Neutrophil (primary cell): ENCODE data around the gene NXPH2.

Source experiments
- H3K27ac ChIP-seq: fragments of 200-600 bp; sonication (generic); 2 replicates; pipeline ENCODE4 v1.5.1; 2016; ENCODE audit warnings: mild to moderate bottlenecking, moderate library complexity
- H3K27me3 ChIP-seq: fragments of 200-600 bp; sonication (generic); 2 replicates; pipeline ENCODE4 v1.6.0; 2016; ENCODE audit warnings: mild to moderate bottlenecking
- H3K36me3 ChIP-seq: fragments of 200-600 bp; sonication (generic); 2 replicates; pipeline ENCODE4 v1.5.1; 2017
- H3K4me1 ChIP-seq, 2 experiments: fragments of 200-600 bp in 1 of 2; sonication (generic) in 1 of 2; 1 replicate in 1 of 2; 2 replicates in 1 of 2; pipeline versions ENCODE4 v1.5.1 to v1.6.1; 2013 to 2016; ENCODE audit warnings: low read depth in 1 of 2, low read length in 1 of 2, mild to moderate bottlenecking in 1 of 2, moderate library complexity in 1 of 2; ENCODE audit not compliant: control insufficient read depth in 1 of 2, insufficient read depth in 1 of 2
- H3K4me3 ChIP-seq, 2 experiments: fragments of 200-600 bp in 1 of 2; sonication (generic) in 1 of 2; 1 replicate in 1 of 2; 2 replicates in 1 of 2; pipeline ENCODE4 v1.5.1; 2013 to 2016; ENCODE audit warnings: low read depth in 1 of 2, low read length in 1 of 2, mild to moderate bottlenecking in 1 of 2, moderate library complexity in 1 of 2
- H3K9me3 ChIP-seq: fragments of 200-600 bp; sonication (generic); 2 replicates; pipeline ENCODE4 v1.5.1; 2016
- CTCF ChIP-seq: fragments of 200-600 bp; sonication (generic); IDR thresholded peaks from 2 replicates; pipeline ENCODE4 v1.5.1; 2016; ENCODE audit warnings: antibody characterized with exemption

NXPH2 gene

GRCh38 chr2:138708682-138709241, 71.4 kb downstream of the NXPH2 start:
- TF ChIP-seq CTCF, result no peak
- Histone ChIP-seq H3K4me3 (no peak overlapping the region), H3K27ac (no peak overlapping the region), H3K36me3 (no peaks in the 10 kb centered on the region), H3K4me1 (no peaks in the 10 kb centered on the region), H3K9me3 (no peaks in the 10 kb centered on the region), H3K27me3 (no peaks in the 10 kb centered on the region)

- Histone ChIP-seq H3K27me3 (no peaks in the 10 kb centered on the region), H3K4me1 (no peaks in the 10 kb centered on the region), H3K27ac (no peak overlapping the region), H3K36me3 (no peaks in the 10 kb centered on the region), H3K4me3 (no peak overlapping the region), H3K9me3 (no peaks in the 10 kb centered on the region)
- TF ChIP-seq CTCF, result no peak
Observed at GRCh38 chr2:138707392-138708074, 72.7 kb downstream of the NXPH2 start.

DNA sequence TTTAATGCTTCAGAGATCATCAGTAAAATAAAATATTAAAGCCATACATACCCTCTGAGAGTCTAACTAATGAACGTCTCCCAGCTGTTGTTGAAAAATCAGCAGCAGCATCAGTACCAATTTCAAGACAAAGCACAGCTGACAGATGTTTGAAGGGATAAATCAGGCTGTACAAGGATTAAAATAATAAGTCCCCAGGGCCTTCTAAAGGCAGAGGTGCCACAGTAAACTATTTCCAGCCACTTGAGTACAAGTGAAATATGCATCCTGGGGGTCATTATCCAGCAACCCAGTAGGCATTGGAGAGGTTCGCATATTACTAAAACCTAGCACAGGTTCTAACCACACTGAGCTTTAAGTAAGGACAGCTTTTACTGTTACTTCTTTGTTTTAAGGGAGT, 76.9 kb downstream of the NXPH2 start:
- TF ChIP-seq CTCF, result no peak
- Histone ChIP-seq H3K27me3 (no peaks in the 10 kb centered on the region), H3K4me1 (no peaks in the 10 kb centered on the region), H3K36me3 (no peaks in the 10 kb centered on the region), H3K9me3 (no peaks in the 10 kb centered on the region), H3K4me3 (no peak overlapping the region), H3K27ac (no peak overlapping the region)

DNA sequence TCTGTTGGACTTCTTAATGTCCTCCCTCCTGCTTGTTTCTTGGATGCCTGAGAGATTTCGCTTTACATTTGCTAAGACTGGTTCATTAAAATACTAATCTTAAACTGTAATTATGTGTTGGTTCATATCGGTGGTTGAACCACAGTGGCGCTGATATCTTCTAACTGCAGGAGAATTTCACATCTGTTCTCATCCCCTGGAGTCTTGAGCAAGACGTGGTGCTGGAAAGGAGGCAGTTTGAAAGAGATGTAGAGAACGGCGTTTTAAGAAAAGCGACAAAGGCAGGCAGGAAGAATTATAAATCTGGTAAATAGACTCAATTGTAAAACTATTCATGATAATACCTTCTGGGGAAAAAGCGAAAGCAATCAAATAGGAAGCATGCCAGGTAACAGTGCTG, 79.5 kb downstream of the NXPH2 start:
- no peak overlapping the region for H3K27ac ChIP-seq
- H3K9me3 ChIP-seq, result no peaks in the 10 kb centered on the region
- no peaks in the 10 kb centered on the region for H3K27me3 ChIP-seq
- no peaks in the 10 kb centered on the region for H3K36me3 ChIP-seq
- no peaks in the 10 kb centered on the region for H3K4me1 ChIP-seq
- TF ChIP-seq CTCF, result no peak
- no peak overlapping the region for H3K4me3 ChIP-seq

- Histone ChIP-seq H3K4me1 (no peaks in the 10 kb centered on the region), H3K9me3 (no peaks in the 10 kb centered on the region), H3K4me3 (no peak overlapping the region), H3K36me3 (no peaks in the 10 kb centered on the region), H3K27ac (no peak overlapping the region), H3K27me3 (no peaks in the 10 kb centered on the region)
- TF ChIP-seq CTCF, result no peak
Observed at GRCh38 chr2:138699421-138699820, 80.8 kb downstream of the NXPH2 start.
